NCI-H226 (cell line): ENCODE data around the gene SAMD4A.
A peak's percentile ranks its signal among the peaks of the same experiment; 100 is the strongest.
"Not testable (repeated sequence)": the region's sequence is repeated elsewhere in the genome, so short reads cannot be mapped to it uniquely, and the experiment has no call there.

Experiments used
- DNase-seq: peaks from one replicate; pipeline ENCODE4 v3.0.0-alpha.2; 2015

Gene SAMD4A

GRCh38 chr14:54597795-54598443 is 31.0 kb downstream of the SAMD4A start:
- no peak for DNase-seq

GRCh38 chr14:54599966-54600716 is 33.2 kb downstream of the SAMD4A start:
- DNase-seq = peak; percentile 46

GRCh38 chr14:54600717-54601109 is 33.8 kb downstream of the SAMD4A start:
- peak; percentile 91 for DNase-seq

- DNase-seq = peak; percentile 45
Observed at GRCh38 chr14:54603362-54603761, 36.4 kb downstream of the SAMD4A start.

- DNase-seq = peak; percentile 41
Observed at GRCh38 chr14:54606178-54606577, 39.2 kb downstream of the SAMD4A start.

- peak; percentile 41 for DNase-seq
Observed at GRCh38 chr14:54606631-54607133, 39.8 kb downstream of the SAMD4A start.

- DNase-seq = no peak
Observed at GRCh38 chr14:54609576-54609975, 42.6 kb downstream of the SAMD4A start.

GRCh38 chr14:54610051-54610977 is 43.4 kb downstream of the SAMD4A start:
- peak; percentile 27 for DNase-seq

GRCh38 chr14:54614296-54614695 is 47.4 kb downstream of the SAMD4A start:
- DNase-seq = no peak

- DNase-seq = no peak
Observed at GRCh38 chr14:54617467-54617866, 50.5 kb downstream of the SAMD4A start.

- no peak for DNase-seq
Observed at GRCh38 chr14:54621686-54622085, 54.8 kb downstream of the SAMD4A start.

GRCh38 chr14:54622192-54622958 is 55.4 kb downstream of the SAMD4A start:
- no peak for DNase-seq

GRCh38 chr14:54623279-54624004 is 56.5 kb downstream of the SAMD4A start:
- no peak for DNase-seq

- DNase-seq = not testable (repeated sequence)
Observed at GRCh38 chr14:54624005-54624358, 57.1 kb downstream of the SAMD4A start.

GRCh38 chr14:54625112-54625511 is 58.2 kb downstream of the SAMD4A start:
- DNase-seq = peak; percentile 34

GRCh38 chr14:54627219-54627539 is 60.3 kb downstream of the SAMD4A start:
- no peak for DNase-seq

- no peak for DNase-seq
Observed at GRCh38 chr14:54627540-54628363, 60.8 kb downstream of the SAMD4A start.

GRCh38 chr14:54629183-54629582 is 62.3 kb downstream of the SAMD4A start:
- no peak for DNase-seq

- no peak for DNase-seq
Observed at GRCh38 chr14:54629635-54630360, 62.9 kb downstream of the SAMD4A start.

- DNase-seq = no peak
Observed at GRCh38 chr14:54631016-54631415, 64.1 kb downstream of the SAMD4A start.
